ENCODE measurements around the gene KDM1B.
A peak's percentile ranks its signal among the peaks of the same experiment; 100 is the strongest.
"Not testable (repeated sequence)": the region's sequence is repeated elsewhere in the genome, so short reads cannot be mapped to it uniquely, and the experiment has no call there.

KDM1B gene

GRCh38 chr6:18153311-18153703 lies 1.9 kb upstream of the KDM1B start:
- no peak for DNase-seq

GRCh38 chr6:18154507-18155149 lies 594 bp upstream of the KDM1B start, which contains the start of gene TPMT:
Gene TPMT, minus strand, starts transcription at chr6:18155077. Its CDS starts 5,950 bp downstream, at chr6:18149127.
- DNase-seq = no peak

- DNase-seq = peak; percentile 76
Measured at GRCh38 chr6:18155864-18156421, 721 bp downstream of the KDM1B start.

- DNase-seq = no peak
Measured at GRCh38 chr6:18160911-18161310, 5.7 kb downstream of the KDM1B start.

DNA sequence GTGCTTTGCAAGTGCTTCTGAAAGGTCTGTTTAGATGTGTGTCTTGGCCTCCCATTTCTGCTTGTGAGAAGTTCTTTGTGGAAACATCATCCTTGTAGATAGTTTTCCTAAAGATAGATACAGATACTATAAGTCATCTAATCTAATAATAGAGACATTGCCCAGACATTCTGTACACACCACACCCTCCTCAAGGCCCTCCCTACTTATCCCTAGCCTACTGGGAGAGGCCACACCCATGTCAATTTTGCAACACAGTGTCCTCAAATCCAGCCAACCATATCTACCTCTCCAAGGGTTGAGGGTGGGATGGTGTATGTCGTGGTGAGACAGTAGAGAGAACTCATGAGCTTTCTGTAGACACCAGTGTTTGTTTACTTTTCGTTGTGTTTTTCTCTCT lies 6.2 kb downstream of the KDM1B start:
- DNase-seq = no peak

GRCh38 chr6:18162401-18162800 lies 7.2 kb downstream of the KDM1B start:
- DNase-seq = no peak

- DNase-seq = no peak
Measured at GRCh38 chr6:18165751-18166150, 10.5 kb downstream of the KDM1B start.

DNA sequence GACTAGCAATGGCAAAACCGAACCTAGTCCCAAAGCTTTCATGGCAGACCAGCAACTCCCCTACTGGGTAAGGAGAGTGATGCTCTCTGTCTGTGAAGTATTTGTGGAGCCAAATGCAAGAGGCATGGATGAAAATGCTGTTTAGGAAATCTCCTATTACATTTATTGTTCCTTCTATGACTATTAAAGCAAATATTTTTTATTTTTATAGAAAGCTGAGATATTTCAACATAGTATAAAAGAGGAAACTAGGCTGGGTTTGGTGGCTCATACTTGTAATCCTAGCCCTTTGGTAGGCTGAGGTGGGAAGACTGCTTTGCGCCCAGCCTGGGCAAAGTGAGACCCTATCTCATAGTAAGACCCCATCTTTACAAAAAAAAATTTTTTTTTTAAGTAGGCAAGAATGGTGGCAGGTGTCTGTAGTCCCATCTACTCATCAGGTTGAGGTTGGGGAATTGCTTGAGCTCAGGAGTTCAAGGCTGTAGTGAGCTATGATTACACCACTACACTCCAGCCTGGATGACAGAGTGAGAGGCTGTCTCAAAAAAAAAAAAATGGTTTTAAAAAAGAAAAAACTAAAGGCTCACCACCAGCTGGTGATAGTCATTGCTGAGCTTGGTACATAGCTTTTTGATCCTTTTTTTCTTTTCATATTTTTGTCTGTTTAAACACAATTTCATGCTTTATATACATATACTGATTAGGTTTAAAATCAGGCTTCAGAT lies 11.3 kb downstream of the KDM1B start:
- DNase-seq = no peak

DNA sequence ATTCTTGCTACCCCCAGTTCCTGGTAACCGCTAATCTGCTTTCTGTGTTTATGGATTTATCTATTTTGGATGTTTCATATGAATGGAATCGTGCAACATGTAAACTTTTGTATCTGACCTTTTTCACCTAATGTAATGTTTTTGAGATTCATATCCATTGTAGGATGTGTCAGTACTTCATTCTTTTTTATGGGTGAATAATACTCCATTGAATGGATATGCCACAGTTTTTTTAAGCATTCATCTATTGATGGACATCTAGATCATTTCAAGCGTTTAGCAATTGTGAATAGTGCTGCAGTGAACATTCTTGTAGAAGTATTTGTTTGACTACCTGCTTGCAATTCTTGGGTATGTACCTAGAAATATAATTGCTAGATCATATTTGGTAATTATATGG lies 13.0 kb downstream of the KDM1B start:
- no peak for DNase-seq

DNA sequence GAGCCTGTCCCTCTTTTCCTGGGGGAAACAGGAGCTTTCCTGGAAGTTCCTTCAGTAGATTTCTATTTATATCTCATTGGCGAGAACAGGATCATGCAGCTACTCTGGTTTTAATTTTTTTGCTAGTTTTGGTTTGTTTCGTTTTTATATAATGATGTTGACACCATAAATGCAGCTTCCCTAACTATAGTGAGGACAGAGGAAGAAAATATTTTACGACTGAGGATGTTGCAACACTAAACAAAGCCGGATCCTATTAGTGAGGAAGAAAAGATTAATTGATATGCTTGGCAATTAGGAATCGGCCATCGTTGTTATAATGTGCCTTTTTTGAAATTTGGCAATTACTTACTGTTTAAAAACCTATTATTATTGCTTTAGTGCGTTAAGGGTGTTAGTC lies 16.6 kb downstream of the KDM1B start:
- DNase-seq = no peak

DNA sequence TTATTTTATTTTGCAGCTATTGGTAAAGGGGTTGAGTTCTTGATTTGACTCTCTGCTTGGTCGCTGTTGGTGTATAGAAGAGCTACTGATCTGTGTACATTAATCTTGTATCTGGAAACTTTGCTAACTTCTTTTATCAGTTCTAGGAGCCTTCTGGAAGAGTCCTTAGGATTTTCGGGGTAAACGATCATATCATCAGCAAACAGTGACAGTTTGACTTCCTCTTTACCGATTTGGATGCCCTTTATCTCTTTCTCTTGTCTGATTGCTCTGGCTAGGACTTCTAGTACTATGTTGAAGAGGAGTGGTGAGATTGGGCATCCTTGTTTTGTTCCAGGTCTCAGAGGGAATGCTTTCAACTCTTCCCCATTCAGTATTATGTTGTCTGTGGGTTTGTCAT lies 21.0 kb downstream of the KDM1B start:
- DNase-seq = not testable (repeated sequence)

- no peak for DNase-seq
Measured at GRCh38 chr6:18177286-18177965, 22.2 kb downstream of the KDM1B start.

- no peak for DNase-seq
Measured at GRCh38 chr6:18178960-18179615, 23.9 kb downstream of the KDM1B start.

DNA sequence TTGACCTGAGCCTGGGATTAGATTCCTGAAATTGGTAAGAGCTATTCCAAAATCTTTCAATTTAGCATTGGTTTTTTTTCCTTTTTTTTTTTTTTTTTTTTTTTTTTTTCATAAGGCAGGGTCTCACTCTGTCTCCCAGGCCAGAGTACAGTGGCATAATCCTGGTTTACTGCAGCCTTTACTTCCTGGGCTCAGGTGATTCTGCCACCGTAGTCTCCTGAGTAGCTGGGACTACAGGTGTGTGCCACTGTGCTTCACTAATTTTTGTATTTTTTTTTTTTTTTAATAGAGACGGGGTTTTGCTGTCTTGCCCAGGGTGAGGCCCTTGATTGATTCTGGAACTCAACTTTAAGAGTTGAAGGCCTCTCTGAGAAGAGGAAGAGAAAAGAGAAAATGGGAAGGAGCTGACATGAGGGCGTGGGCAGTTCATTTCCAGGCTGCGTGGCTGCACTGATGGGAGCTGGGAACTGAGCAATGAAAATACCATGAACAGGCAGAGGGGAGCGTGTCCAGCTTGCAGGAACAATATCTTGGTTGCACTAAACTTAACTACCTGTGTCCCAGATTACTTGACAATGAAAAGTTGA lies 24.6 kb downstream of the KDM1B start:
- DNase-seq = no peak

DNA sequence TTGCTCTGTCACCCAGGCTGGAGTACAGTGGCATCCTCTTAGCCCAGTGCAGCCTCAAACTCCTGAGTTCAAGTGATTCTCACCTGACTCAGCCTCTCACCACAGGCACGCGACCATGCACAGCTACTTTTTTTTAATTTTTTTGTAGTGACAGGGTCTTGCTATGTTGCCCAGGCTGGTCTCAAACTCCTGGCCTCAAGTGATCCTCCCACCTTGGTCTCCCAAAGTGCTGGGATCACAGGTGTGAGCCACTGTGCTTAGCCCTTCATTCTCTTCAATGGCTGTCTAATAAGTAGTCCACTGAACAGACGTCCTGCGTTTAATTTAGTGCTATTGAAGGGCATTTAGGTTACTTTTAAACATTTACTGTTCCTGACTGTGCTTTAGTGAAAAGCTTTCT lies 27.3 kb downstream of the KDM1B start:
- no peak for DNase-seq

DNA sequence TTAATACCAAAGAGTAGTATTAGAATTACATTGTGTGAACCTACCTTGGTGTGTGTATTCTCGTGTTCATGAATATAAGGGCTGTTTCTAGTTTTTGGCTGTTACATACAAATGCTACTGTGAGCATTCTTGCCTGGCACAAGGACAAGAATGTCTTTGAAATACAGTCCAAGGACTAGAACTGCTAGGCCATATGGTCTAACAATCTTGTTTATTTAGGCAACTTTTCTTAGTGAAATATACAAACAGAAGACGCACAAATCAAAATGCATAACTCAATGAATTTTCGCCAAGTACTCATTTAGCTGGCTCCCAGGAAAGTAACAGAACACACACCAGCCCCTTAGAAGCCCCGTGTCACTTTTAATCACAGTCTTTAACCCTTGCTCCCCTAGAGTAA lies 28.5 kb downstream of the KDM1B start:
- no peak for DNase-seq

DNA sequence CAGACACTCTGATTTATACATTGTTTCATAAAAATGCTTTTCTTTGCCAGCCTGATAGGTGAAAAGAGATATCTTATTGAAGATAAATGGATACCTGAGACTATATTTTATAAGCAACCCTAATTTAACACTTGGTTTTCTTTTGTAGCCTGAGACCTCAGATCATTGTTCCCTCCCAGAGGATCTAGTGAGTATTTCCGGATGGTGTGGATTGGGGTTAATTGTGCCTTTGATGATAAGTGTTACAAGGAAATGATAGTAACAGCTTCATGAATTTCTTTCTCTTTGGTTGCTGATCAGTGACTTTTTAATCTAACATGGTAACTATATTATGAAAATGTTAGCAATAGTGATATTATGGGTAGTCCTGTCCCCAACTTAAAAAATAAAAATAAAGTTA lies 30.4 kb downstream of the KDM1B start:
- DNase-seq = no peak

GRCh38 chr6:18186033-18186432 lies 30.8 kb downstream of the KDM1B start:
- no peak for DNase-seq

DNA sequence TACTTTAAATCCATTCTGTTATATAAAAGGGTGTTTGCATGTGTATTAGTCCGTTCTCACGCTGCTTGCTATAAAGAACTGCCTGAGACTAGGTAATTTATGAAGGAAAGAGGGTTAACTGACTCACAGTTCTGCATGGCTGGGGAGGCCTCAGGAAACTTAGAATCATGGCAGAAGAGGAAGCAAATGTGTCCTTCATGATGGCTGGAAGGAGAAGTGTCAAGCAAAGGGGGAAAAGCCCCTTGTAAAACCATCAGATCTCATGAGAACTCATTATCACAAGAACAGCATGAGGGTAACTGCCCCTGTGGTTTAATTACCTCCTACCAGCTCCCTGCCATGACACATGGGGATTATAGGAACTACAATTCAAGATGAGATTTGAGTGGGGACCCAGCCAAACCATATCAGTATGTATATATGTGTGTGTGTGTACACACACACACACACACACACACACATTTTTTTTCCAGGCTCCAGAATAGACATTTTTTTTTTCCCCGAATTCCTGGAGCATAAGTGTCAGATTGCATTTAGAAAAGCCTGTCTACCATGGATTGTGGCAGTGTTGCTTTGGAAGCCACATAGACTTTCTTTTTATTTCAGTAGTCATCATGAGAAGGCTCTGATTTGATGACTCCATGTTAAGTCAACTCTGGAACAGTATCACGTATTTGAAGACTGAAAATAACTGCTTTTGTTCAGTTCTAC lies 31.5 kb downstream of the KDM1B start:
- DNase-seq = no peak

DNA sequence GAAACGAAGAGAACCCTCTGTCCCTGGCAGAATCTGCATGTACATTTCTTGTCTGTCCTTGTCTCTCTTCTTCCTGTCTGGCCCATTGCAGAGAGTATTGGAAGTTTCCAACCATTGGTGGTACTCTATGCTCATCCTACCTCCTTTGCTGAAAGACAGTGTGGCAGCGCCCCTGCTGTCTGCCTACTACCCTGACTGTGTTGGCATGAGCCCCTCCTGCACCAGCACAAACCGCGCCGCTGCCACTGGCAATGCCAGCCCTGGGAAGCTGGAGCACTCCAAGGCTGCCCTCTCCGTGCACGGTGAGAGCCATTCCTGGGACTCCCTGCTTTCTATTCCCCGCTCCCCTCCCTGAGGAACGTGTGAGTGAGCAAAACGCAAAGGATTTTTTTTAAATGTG lies 32.5 kb downstream of the KDM1B start:
- no peak for DNase-seq

DNA sequence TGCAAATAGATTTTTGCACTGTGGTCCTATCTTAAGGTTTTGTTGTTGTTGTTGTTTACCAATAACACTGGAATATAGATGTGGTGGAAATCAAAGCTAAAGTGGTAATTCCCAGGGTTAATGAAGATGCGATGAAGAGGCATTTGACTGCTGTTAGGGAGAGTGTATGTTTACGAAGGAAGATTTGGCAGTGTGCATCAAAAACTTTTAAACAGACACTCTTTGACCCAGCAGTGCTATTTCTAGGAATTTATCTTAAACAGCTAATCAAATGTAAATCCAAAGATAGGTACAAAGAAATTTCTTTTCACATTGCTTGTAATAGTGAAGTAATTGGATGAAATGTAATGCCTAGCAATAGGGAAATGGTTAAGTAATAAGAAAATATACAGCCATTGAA lies 34.0 kb downstream of the KDM1B start:
- no peak for DNase-seq

GRCh38 chr6:18192026-18192425 lies 36.8 kb downstream of the KDM1B start:
- no peak for DNase-seq
